ENCODE measurements around the gene GRIN2D.

- TF ChIP-seq POLR2A (IDR thresholded peaks at IDR 0.05; ENCODE audit: low read length): no peak
- no peak for TF ChIP-seq GATA1 (IDR thresholded peaks at IDR 0.05; ENCODE audit: low read depth, low read length)
Observed at GRCh38 chr19:48405010-48405659, 11.7 kb downstream of the GRIN2D start.

All from erythroblast (primary cell).